H9 (cell line): Measurements from ENCODE around the gene MYO18B. TPM values are rescaled to one million over a fixed set of nuclear protein-coding genes. Genes with fewer than 3 reads are reported as not detected.

Experiments used
- DNase-seq: peaks from one replicate; pipeline ENCODE4 v3.0.0-alpha.2; 2017
- H2AFZ ChIP-seq: one replicate; pipeline ENCODE4 v1.6.1; 2013; ENCODE audit warnings: mild to moderate bottlenecking, low read length, control low read depth, moderate library complexity
- H2AK5ac ChIP-seq: 2 replicates; pipeline ENCODE4 v1.6.1; 2013; ENCODE audit warnings: low read length, control low read depth, mixed read lengths; ENCODE audit not compliant: insufficient read length
- H2BK120ac ChIP-seq: one replicate; pipeline ENCODE4 v1.6.1; 2013; ENCODE audit warnings: low read depth, mild to moderate bottlenecking, low read length, control low read depth, inconsistent platforms; ENCODE audit not compliant: poor library complexity, severe bottlenecking
- H2BK12ac ChIP-seq: 2 replicates; pipeline ENCODE4 v1.6.1; 2013; ENCODE audit warnings: low read length, control low read depth, mixed read lengths, low read depth; ENCODE audit not compliant: insufficient read length
- H2BK15ac ChIP-seq: 2 replicates; pipeline ENCODE4 v1.6.1; 2013; ENCODE audit warnings: low read depth, low read length, control low read depth
- H2BK20ac ChIP-seq: one replicate; pipeline ENCODE4 v1.6.1; 2013; ENCODE audit warnings: low read depth, mild to moderate bottlenecking, low read length, control low read depth, inconsistent platforms; ENCODE audit not compliant: poor library complexity, severe bottlenecking
- H2BK5ac ChIP-seq: 2 replicates; pipeline ENCODE4 v1.6.1; 2013; ENCODE audit warnings: low read length, control low read depth, mixed read lengths; ENCODE audit not compliant: insufficient read length
- H3K14ac ChIP-seq: 2 replicates; pipeline ENCODE4 v1.6.1; 2013; ENCODE audit warnings: low read length, control low read depth; ENCODE audit not compliant: insufficient read depth
- H3K18ac ChIP-seq: 2 replicates; pipeline ENCODE4 v1.6.1; 2013; ENCODE audit warnings: low read depth, mild to moderate bottlenecking, mixed read lengths, low read length, control low read depth; ENCODE audit not compliant: insufficient read length
- H3K23ac ChIP-seq: 2 replicates; pipeline ENCODE4 v1.6.1; 2013; ENCODE audit warnings: low read length, control low read depth, mixed read lengths, low read depth; ENCODE audit not compliant: insufficient read length
- H3K23me2 ChIP-seq: 2 replicates; pipeline ENCODE4 v1.6.1; 2013; ENCODE audit warnings: low read depth, mild to moderate bottlenecking, mixed read lengths, low read length, control low read depth; ENCODE audit not compliant: insufficient read length, poor library complexity, severe bottlenecking
- H3K27ac ChIP-seq: 2 replicates; pipeline ENCODE4 v1.5.1; 2013; ENCODE audit warnings: low read length, control low read depth, mixed read lengths, low read depth; ENCODE audit not compliant: insufficient read length
- H3K27me3 ChIP-seq: 2 replicates; pipeline ENCODE4 v1.6.1; 2013; ENCODE audit warnings: low read length, control low read depth, inconsistent platforms; ENCODE audit not compliant: insufficient read depth
- H3K4ac ChIP-seq: 2 replicates; pipeline ENCODE4 v1.6.1; 2013; ENCODE audit warnings: low read depth, mild to moderate bottlenecking, control low read depth, inconsistent platforms, low read length, moderate library complexity
- H3K4me1 ChIP-seq: 2 replicates; pipeline ENCODE4 v1.6.1; 2013; ENCODE audit warnings: low read length, control low read depth, inconsistent platforms; ENCODE audit not compliant: insufficient read depth
- H3K4me2 ChIP-seq: 2 replicates; pipeline ENCODE4 v1.6.1; 2013; ENCODE audit warnings: low read length, control low read depth, mixed read lengths; ENCODE audit not compliant: insufficient read length, insufficient read depth
- H3K56ac ChIP-seq: 2 replicates; pipeline ENCODE4 v1.6.1; 2013; ENCODE audit warnings: low read depth, mild to moderate bottlenecking, mixed read lengths, low read length, control low read depth; ENCODE audit not compliant: insufficient read length
- H3K79me1 ChIP-seq: 2 replicates; pipeline ENCODE4 v1.6.1; 2013; ENCODE audit warnings: low read depth, mild to moderate bottlenecking, moderate library complexity, low read length, control low read depth, inconsistent platforms; ENCODE audit not compliant: insufficient read depth, poor library complexity, severe bottlenecking
- H3K79me2 ChIP-seq: 2 replicates; pipeline ENCODE4 v1.6.1; 2013; ENCODE audit warnings: low read length, control low read depth, inconsistent platforms; ENCODE audit not compliant: insufficient read depth
- H3K9ac ChIP-seq: 2 replicates; pipeline ENCODE4 v1.6.1; 2013; ENCODE audit warnings: low read length, control low read depth, mixed read lengths; ENCODE audit not compliant: insufficient read length; ENCODE audit errors: extremely low read depth
- H3K9me3 ChIP-seq: one replicate; pipeline ENCODE4 v1.6.1; 2013; ENCODE audit warnings: low read depth, low read length, inconsistent platforms; ENCODE audit not compliant: control insufficient read depth
- H3T11ph ChIP-seq: one replicate; pipeline ENCODE4 v1.6.1; 2013; ENCODE audit warnings: mild to moderate bottlenecking, low read length, control low read depth, inconsistent platforms
- H4K20me1 ChIP-seq: one replicate; pipeline ENCODE4 v1.6.1; 2013; ENCODE audit not compliant: control insufficient read depth, insufficient read length, insufficient read depth
- H4K5ac ChIP-seq: 2 replicates; pipeline ENCODE4 v1.6.1; 2013; ENCODE audit warnings: low read depth, mild to moderate bottlenecking, mixed read lengths, low read length, control low read depth; ENCODE audit not compliant: insufficient read length
- H4K8ac ChIP-seq: replicated peaks from 2 replicates; pipeline ENCODE4 v1.6.1; 2013; ENCODE audit warnings: low read length, control low read depth, mixed read lengths, low read depth; ENCODE audit not compliant: insufficient read length
- H4K91ac ChIP-seq: 2 replicates; pipeline ENCODE4 v1.6.1; 2013; ENCODE audit warnings: low read depth, mild to moderate bottlenecking, moderate library complexity, mixed read lengths, low read length, control low read depth; ENCODE audit not compliant: insufficient read length
- H3K27ac Mint-ChIP-seq, 3 experiments: 2 replicates in 2 of 3; 3 replicates in 1 of 3; pipeline ENCODE4 v1.8.0; 2020 to 2021; ENCODE audit warnings: mixed read lengths in 3 of 3, mild to moderate bottlenecking in 1 of 3, moderate library complexity in 1 of 3
- H3K27me3 Mint-ChIP-seq: 2 replicates; pipeline ENCODE4 v1.8.0; 2021; ENCODE audit warnings: low read depth, mild to moderate bottlenecking, moderate library complexity, mixed read lengths
- H3K36me3 Mint-ChIP-seq, 3 experiments: 2 replicates in 2 of 3; 3 replicates in 1 of 3; pipeline ENCODE4 v1.8.0; 2020 to 2021; ENCODE audit warnings: low read depth in 3 of 3, mixed read lengths in 3 of 3; ENCODE audit not compliant: insufficient read depth in 1 of 3
- H3K4me1 Mint-ChIP-seq, 2 experiments: 2 replicates each; pipeline ENCODE4 v1.8.0; 2020; ENCODE audit warnings: mixed read lengths in 2 of 2
- H3K4me3 Mint-ChIP-seq, 2 experiments: 2 replicates in 1 of 2; 3 replicates in 1 of 2; pipeline ENCODE4 v1.8.0; 2020 to 2021; ENCODE audit warnings: mild to moderate bottlenecking in 2 of 2, mixed read lengths in 2 of 2, moderate library complexity in 1 of 2
- H3K9me3 Mint-ChIP-seq, 2 experiments: 2 replicates in 1 of 2; 3 replicates in 1 of 2; pipeline ENCODE4 v1.8.0; 2020; ENCODE audit warnings: mild to moderate bottlenecking in 2 of 2, mixed read lengths in 2 of 2, moderate library complexity in 1 of 2
- CTCF ChIP-seq: fragments of 200-600 bp; sonication (generic); conservative IDR thresholded peaks from 3 replicates; pipeline ENCODE4 v1.8.0; 2021; ENCODE audit warnings: antibody characterized with exemption, mild to moderate bottlenecking
- WGBS: extraction: QIAGEN DNeasy Blood & Tissue Kit; methylation state at CpG from one replicate; pipeline ENCODE4 v1.1.7; 2013; ENCODE audit warnings: missing lambda C conversion rate, low lambda C conversion rate, mixed read lengths; ENCODE audit not compliant: insufficient read length; ENCODE audit errors: extremely low coverage; 5-methylcytosine and 5-hydroxymethylcytosine counted together
- total RNA-seq: library from RNA; stranded (reverse); gene quantifications from 2 replicates; pipeline ENCODE4 v1.2.1, GENCODE V29; 2021

The MYO18B gene
- total RNA-seq, 1 experiment from 2014 or later, result 0.46 TPM

GRCh38 chr22:25765801-25766200, 23.8 kb downstream of the MYO18B start:
- Histone ChIP-seq H3K9ac (no peak overlapping the region), H4K20me1 (no peaks in the 10 kb centered on the region), H4K8ac (no peak overlapping the region), H3K14ac (no peak overlapping the region), H3K23ac (no peak overlapping the region), H3K9me3 (no peaks in the 10 kb centered on the region), H3K27ac (no peak overlapping the region), H3K18ac (no peak overlapping the region), H3T11ph (no peak overlapping the region), H3K56ac (no peak overlapping the region), H3K4me2 (no peak overlapping the region), H3K4me1 (no peaks in the 10 kb centered on the region), H4K91ac (no peak overlapping the region), H3K79me1 (no peaks in the 10 kb centered on the region), H3K23me2 (no peaks in the 10 kb centered on the region), H3K27me3 (no peaks in the 10 kb centered on the region), H2AFZ (no peak overlapping the region), H2BK20ac (no peak overlapping the region), H2BK15ac (no peak overlapping the region), H2BK120ac (no peak overlapping the region), H4K5ac (no peak overlapping the region), H3K4ac (no peak overlapping the region), H3K79me2 (no peaks in the 10 kb centered on the region), H2AK5ac (no peak overlapping the region), H2BK5ac (no peak overlapping the region), H2BK12ac (no peak overlapping the region)
- DNase-seq, result no peak
- Mint-ChIP-seq H3K4me1 (peaks cover 0 to 5% of the 10 kb centered on the region in 2 experiments; a peak in 3 of 4 replicates), H3K27me3 (peaks cover 17% of the 10 kb centered on the region), H3K9me3 (peaks cover 7 to 8% of the 10 kb centered on the region in 2 experiments; a peak in 4 of 5 replicates), H3K4me3 (no peak overlapping the region), H3K36me3 (no peaks in the 10 kb centered on the region), H3K27ac (no peak overlapping the region)
- no peak for TF ChIP-seq CTCF
- no CpG with 5 or more reads among the region's 4 CpGs for WGBS
